ENCODE data around the gene RSPH10B.
A peak's percentile ranks its signal among the peaks of the same experiment; 100 is the strongest.
"Not testable (repeated sequence)": the region's sequence is repeated elsewhere in the genome, so short reads cannot be mapped to it uniquely, and the experiment has no call there.

Gene RSPH10B

GRCh38 chr7:5970347-5970911 lies at the start of gene RSPH10B:
RSPH10B (minus strand) TSS chr7:5970689; CDS start chr7:5967116, 3,573 bp downstream.
- DNase-seq (ENCODE audit: low read depth) = not testable (repeated sequence)

- no peak for DNase-seq (ENCODE audit: low read depth)
These were observed 46.1 kb upstream of the RSPH10B start for GRCh38 chr7:6016653-6016966.

- DNase-seq (ENCODE audit: low read depth) = no peak
These were observed 45.6 kb upstream of the RSPH10B start for GRCh38 chr7:6015917-6016652.

GRCh38 chr7:6012355-6013104 lies 42.0 kb upstream of the RSPH10B start:
- no peak for DNase-seq (ENCODE audit: low read depth)

- DNase-seq (ENCODE audit: low read depth) = no peak
These were observed 41.1 kb upstream of the RSPH10B start for GRCh38 chr7:6011541-6011940.

- not testable (repeated sequence) for DNase-seq (ENCODE audit: low read depth)
These were observed 39.9 kb upstream of the RSPH10B start for GRCh38 chr7:6010370-6010769.

GRCh38 chr7:6008668-6009611 lies 38.5 kb upstream of the RSPH10B start, which contains the start of the genes AIMP2 and PMS2:
AIMP2 (plus strand) TSS chr7:6009272; CDS start chr7:6009364, 92 bp downstream.
PMS2 (minus strand) TSS chr7:6009049; CDS start chr7:6009019, 30 bp downstream.
- DNase-seq (ENCODE audit: low read depth) = peak; percentile 96

GRCh38 chr7:6007835-6008590 lies 37.5 kb upstream of the RSPH10B start:
- not testable (repeated sequence) for DNase-seq (ENCODE audit: low read depth)

GRCh38 chr7:6007386-6007785 lies 36.9 kb upstream of the RSPH10B start:
- no peak for DNase-seq (ENCODE audit: low read depth)

- no peak for DNase-seq (ENCODE audit: low read depth)
These were observed 26.8 kb upstream of the RSPH10B start for GRCh38 chr7:5997210-5997808.

- DNase-seq (ENCODE audit: low read depth) = not testable (repeated sequence)
These were observed 16.6 kb upstream of the RSPH10B start for GRCh38 chr7:5987061-5987460.

GRCh38 chr7:5979680-5980314 lies 9.3 kb upstream of the RSPH10B start:
- not testable (repeated sequence) for DNase-seq (ENCODE audit: low read depth)

GRCh38 chr7:5973580-5973979 lies 3.1 kb upstream of the RSPH10B start:
- DNase-seq (ENCODE audit: low read depth) = not testable (repeated sequence)

GRCh38 chr7:5963810-5964209 lies 6.7 kb downstream of the RSPH10B start:
- DNase-seq (ENCODE audit: low read depth) = not testable (repeated sequence)

GRCh38 chr7:5963205-5963604 lies 7.3 kb downstream of the RSPH10B start:
- DNase-seq (ENCODE audit: low read depth) = not testable (repeated sequence)

- not testable (repeated sequence) for DNase-seq (ENCODE audit: low read depth)
These were observed 35.5 kb downstream of the RSPH10B start for GRCh38 chr7:5934945-5935450.

- DNase-seq (ENCODE audit: low read depth) = not testable (repeated sequence)
These were observed 38.4 kb downstream of the RSPH10B start for GRCh38 chr7:5931905-5932644.

GRCh38 chr7:5931250-5931649 lies 39.2 kb downstream of the RSPH10B start:
- not testable (repeated sequence) for DNase-seq (ENCODE audit: low read depth)

- DNase-seq (ENCODE audit: low read depth) = not testable (repeated sequence)
These were observed 40.2 kb downstream of the RSPH10B start for GRCh38 chr7:5930290-5930689.
